ENCODE results near the gene FMN1. TPM values are rescaled to one million over a fixed set of nuclear protein-coding genes. Genes with fewer than 3 reads are reported as not detected.

The FMN1 gene
- total RNA-seq, 1 experiment from 2014 or later: 2.4 TPM

- POLR2A ChIA-PET (ENCODE audit: unreplicated experiment): interaction anchor here (1.0 kb wide), 1 partner anchor 46 kb away, joined by 5 read pairs; no protein-coding TSS in a partner anchor
Observed at GRCh38 chr15:33022629-33023028, 171.9 kb downstream of the FMN1 start.

GRCh38 chr15:33021806-33022389, 172.6 kb downstream of the FMN1 start:
- POLR2A ChIA-PET (ENCODE audit: unreplicated experiment): interaction anchor here (0.6 to 1.0 kb wide), 3 partner anchors 9 to 360 kb away, joined by 3 to 5 read pairs (median 5); no protein-coding TSS in a partner anchor
- Histone ChIP-seq H3K36me3 (ENCODE audit: low read depth, low read length) (no peaks in the 10 kb centered on the region), H2AFZ (ENCODE audit: low read length) (peak overlapping the region; percentile 45; the same call in 1 of the 2 replicates), H3K27me3 (ENCODE audit: low read length) (no peaks in the 10 kb centered on the region), H3K27ac (ENCODE audit: low read length) (peak overlapping the region; percentile 33), H4K20me1 (ENCODE audit: low read length) (no peaks in the 10 kb centered on the region), H3F3A (ENCODE audit: low read length, unreplicated experiment) (no peaks in the 10 kb centered on the region), H3K79me2 (ENCODE audit: low read length) (no peaks in the 10 kb centered on the region), H3K4me1 (ENCODE audit: insufficient read depth, low read length) (peaks cover 13% of the 10 kb centered on the region), H3K9ac (ENCODE audit: low read length) (peak overlapping the region; percentile 6; the same call in 1 of the 2 replicates), H3K4me3 (ENCODE audit: low read length) (no peak overlapping the region), H3K9me2 (replicated peaks; ENCODE audit: low read length) (no peaks in the 10 kb centered on the region), H3K4me2 (ENCODE audit: low read length) (peak overlapping the region; percentile 47), H3K9me3 (ENCODE audit: low read length) (no peaks in the 10 kb centered on the region)
- intact Hi-C loops (cut with micrococcal nuclease): loop anchor here (1.0 to 10.0 kb wide), 5 partner anchors 46 to 183 kb away; no protein-coding TSS in a partner anchor
- peak; percentile 64 for ATAC-seq
- CTCF ChIA-PET: interaction anchor here (0.6 to 2.0 kb wide), 11 partner anchors 8 to 373 kb away, joined by 3 to 13 read pairs (median 4); no protein-coding TSS in a partner anchor
- DNase-seq: peak; percentile 85
- TF ChIP-seq CTCF (conservative IDR thresholded peaks at IDR 0.05; ENCODE audit: low read depth, low read length) (peak; percentile 89), EZH2phosphoT487 (IDR thresholded peaks at IDR 0.05; ENCODE audit: borderline replicate concordance, low read length) (no peak)
- no TSS peak for BruUV-seq (replicated peaks)

More at GRCh38 chr15:33022629-33023028, 171.9 kb downstream of the FMN1 start:
- Histone ChIP-seq H3K4me1 (ENCODE audit: insufficient read depth, low read length) (peaks cover 13% of the 10 kb centered on the region), H3F3A (ENCODE audit: low read length, unreplicated experiment) (no peaks in the 10 kb centered on the region), H4K20me1 (ENCODE audit: low read length) (no peaks in the 10 kb centered on the region), H3K9me2 (replicated peaks; ENCODE audit: low read length) (no peaks in the 10 kb centered on the region), H3K27ac (ENCODE audit: low read length) (peak overlapping the region; percentile 33), H3K27me3 (ENCODE audit: low read length) (no peaks in the 10 kb centered on the region), H3K9me3 (ENCODE audit: low read length) (no peaks in the 10 kb centered on the region), H3K4me2 (ENCODE audit: low read length) (peak overlapping the region; percentile 47), H3K36me3 (ENCODE audit: low read depth, low read length) (no peaks in the 10 kb centered on the region), H2AFZ (ENCODE audit: low read length) (peak overlapping the region; percentile 45), H3K4me3 (ENCODE audit: low read length) (no peak overlapping the region), H3K9ac (ENCODE audit: low read length) (peak overlapping the region; percentile 6; the same call in 1 of the 2 replicates), H3K79me2 (ENCODE audit: low read length) (no peaks in the 10 kb centered on the region)
- intact Hi-C loops (cut with micrococcal nuclease): loop anchor here (1.0 to 10.0 kb wide), 5 partner anchors 46 to 182 kb away; no protein-coding TSS in a partner anchor
- BruUV-seq (replicated peaks): no TSS peak
- no peak for TF ChIP-seq CTCF (conservative IDR thresholded peaks at IDR 0.05; ENCODE audit: low read depth, low read length)
- no peak for TF ChIP-seq EZH2phosphoT487 (IDR thresholded peaks at IDR 0.05; ENCODE audit: borderline replicate concordance, low read length)
- TF ChIP-seq EZH2 (IDR thresholded peaks at IDR 0.05; ENCODE audit: low read length, unreplicated experiment): no peak
- CTCF ChIA-PET: interaction anchor here (0.5 to 2.0 kb wide), 9 partner anchors 9 to 372 kb away, joined by 3 to 13 read pairs (median 6); no protein-coding TSS in a partner anchor
- peak; percentile 81 for DNase-seq
- peak; percentile 100 for ATAC-seq

All from PC-3 (cell line).